Neural progenitor cell (in vitro differentiated cells): ENCODE measurements around the gene CXCR2.

Experiments used
- CTCF ChIP-seq: fragments of 200-600 bp; sonication (generic); IDR thresholded peaks from 2 replicates; pipeline ENCODE4 v1.5.1; 2017; ENCODE audit warnings: antibody characterized with exemption, mild to moderate bottlenecking
- EZH2 ChIP-seq: fragments of 200-600 bp; sonication (generic); IDR thresholded peaks from 2 replicates; pipeline ENCODE4 v1.6.1; 2017; ENCODE audit warnings: antibody characterized with exemption, mild to moderate bottlenecking, moderate library complexity
- EZH2phosphoT487 ChIP-seq: fragments of 200-600 bp; sonication (generic); IDR thresholded peaks from 2 replicates; pipeline ENCODE4 v1.6.1; 2017; ENCODE audit warnings: antibody characterized with exemption

GRCh38 chr2:218083352-218083676 is 42.5 kb upstream of the CXCR2 start:
- TF ChIP-seq CTCF (no peak), EZH2 (no peak), EZH2phosphoT487 (no peak)
